Upper lobe of left lung (tissue), 4 donors: ENCODE measurements around the gene DDX27.

Experiments
- CTCF ChIP-seq, 6 experiments: fragments of 450-650 bp in 4 of 6; fragments of 200-600 bp in 2 of 6; sonication (generic) in 2 of 6; IDR thresholded peaks; one replicate each; pipeline ENCODE4 v1.5.1; 2016 to 2019; ENCODE audit warnings: antibody characterized with exemption in 6 of 6
- EP300 ChIP-seq, 4 donors: sonication (generic); formaldehyde crosslinking; IDR thresholded peaks; one replicate each; pipeline ENCODE4 v1.5.1; 2017; ENCODE audit warnings: antibody characterized with exemption in 4 of 4, control low read depth in 2 of 4

- TF ChIP-seq CTCF (IDR thresholded peaks at IDR 0.05) (no peak), EP300 (IDR thresholded peaks at IDR 0.05) (no peak)
Observed at GRCh38 chr20:49170714-49171113, 48.5 kb upstream of the DDX27 start.
